COR-L47 (cell line): ENCODE measurements around the gene TRERF1.

Source experiments
- DNase-seq: peaks from one replicate; lab custom pipeline; 2025; lab: John Stamatoyannopoulos, UW

TRERF1 gene

GRCh38 chr6:42302411-42302810 is 149.3 kb downstream of the TRERF1 start:
- no peak for DNase-seq

- no peak for DNase-seq
These were observed 149.7 kb downstream of the TRERF1 start for GRCh38 chr6:42301986-42302385.

- no peak for DNase-seq
These were observed 151.0 kb downstream of the TRERF1 start for GRCh38 chr6:42300701-42301100.

- DNase-seq = no peak
These were observed 151.5 kb downstream of the TRERF1 start for GRCh38 chr6:42300185-42300584.

GRCh38 chr6:42297661-42298060 is 154.1 kb downstream of the TRERF1 start:
- no peak for DNase-seq

GRCh38 chr6:42296614-42297013 is 155.1 kb downstream of the TRERF1 start:
- no peak for DNase-seq

- no peak for DNase-seq
These were observed 156.0 kb downstream of the TRERF1 start for GRCh38 chr6:42295677-42296076.

GRCh38 chr6:42295181-42295580 is 156.5 kb downstream of the TRERF1 start:
- no peak for DNase-seq

GRCh38 chr6:42294759-42295158 is 157.0 kb downstream of the TRERF1 start:
- no peak for DNase-seq

- no peak for DNase-seq
These were observed 158.2 kb downstream of the TRERF1 start for GRCh38 chr6:42293386-42293977.

- DNase-seq = no peak
These were observed 159.6 kb downstream of the TRERF1 start for GRCh38 chr6:42292004-42292740.

GRCh38 chr6:42287756-42288155 is 164.0 kb downstream of the TRERF1 start:
- no peak for DNase-seq

GRCh38 chr6:42281570-42281969 is 170.2 kb downstream of the TRERF1 start:
- DNase-seq = no peak

- DNase-seq = no peak
These were observed 170.7 kb downstream of the TRERF1 start for GRCh38 chr6:42280966-42281533.

- DNase-seq = no peak
These were observed 171.6 kb downstream of the TRERF1 start for GRCh38 chr6:42279966-42280629.

GRCh38 chr6:42279144-42279781 is 172.5 kb downstream of the TRERF1 start:
- DNase-seq = no peak

GRCh38 chr6:42278131-42278853 is 173.4 kb downstream of the TRERF1 start:
- no peak for DNase-seq

- no peak for DNase-seq
These were observed 175.5 kb downstream of the TRERF1 start for GRCh38 chr6:42276034-42276890.

GRCh38 chr6:42275376-42276033 is 176.2 kb downstream of the TRERF1 start:
- no peak for DNase-seq

- DNase-seq = no peak
These were observed 176.8 kb downstream of the TRERF1 start for GRCh38 chr6:42274898-42275297.
